SU-DHL-6 (cell line): Measurements from ENCODE around the gene CCDC8.

Experiments used
- H2AFZ ChIP-seq: fragments of 200-600 bp; sonication (generic); 2 replicates; pipeline ENCODE4 v1.6.1; 2014; ENCODE audit warnings: low read depth, mild to moderate bottlenecking, moderate library complexity, mixed read lengths, antibody characterized with exemption, low read length; ENCODE audit not compliant: severe bottlenecking
- H3F3A ChIP-seq: fragments of 200-600 bp; shearing (Covaris generic); 2 replicates; pipeline ENCODE4 v1.6.0; 2016; ENCODE audit warnings: antibody characterized with exemption, mild to moderate bottlenecking; ENCODE audit not compliant: insufficient read depth
- H3K27ac ChIP-seq: fragments of 200-600 bp; sonication (generic); 2 replicates; pipeline ENCODE4 v1.5.1; 2016; ENCODE audit warnings: low read depth, mild to moderate bottlenecking, low read length, moderate library complexity, mixed read lengths
- H3K27me3 ChIP-seq: fragments of 200-600 bp; sonication (generic), shearing (Covaris generic); 2 replicates; pipeline ENCODE4 v1.6.0; 2014; ENCODE audit warnings: mild to moderate bottlenecking, low read length
- H3K36me3 ChIP-seq: fragments of 200-600 bp; sonication (generic); 2 replicates; pipeline ENCODE4 v1.6.1; 2014; ENCODE audit warnings: mild to moderate bottlenecking, low read length, mixed read lengths
- H3K4me2 ChIP-seq: fragments of 300-600, 200-600 bp; shearing (Covaris generic), sonication (generic); 2 replicates; pipeline ENCODE4 v1.6.0; 2014; ENCODE audit warnings: low read length, low read depth, mild to moderate bottlenecking; ENCODE audit not compliant: poor library complexity, severe bottlenecking
- H3K4me3 ChIP-seq: fragments of 200-600 bp; sonication (generic); 2 replicates; pipeline ENCODE4 v1.5.1; 2014; ENCODE audit warnings: antibody characterized with exemption, low read length, mild to moderate bottlenecking, mixed read lengths; ENCODE audit not compliant: insufficient read depth, poor library complexity, severe bottlenecking
- H3K79me2 ChIP-seq: fragments of 200-600 bp; sonication (generic); 2 replicates; pipeline ENCODE4 v1.6.1; 2014; ENCODE audit warnings: mild to moderate bottlenecking, low read length, moderate library complexity; ENCODE audit not compliant: insufficient read depth
- H3K9ac ChIP-seq: fragments of 200-600 bp; sonication (generic); 2 replicates; pipeline ENCODE4 v1.7.0; 2014; ENCODE audit warnings: mild to moderate bottlenecking, low read length
- H3K9me2 ChIP-seq: fragments of 200-600 bp; sonication (generic); replicated peaks from 2 replicates; pipeline ENCODE4 v1.6.1; 2014; ENCODE audit warnings: low read length; ENCODE audit not compliant: insufficient read depth
- H3K9me3 ChIP-seq: fragments of 200-600 bp; sonication (generic); 2 replicates; pipeline ENCODE4 v1.6.1; 2014; ENCODE audit warnings: low read length, mixed read lengths; ENCODE audit not compliant: insufficient read depth
- H4K20me1 ChIP-seq: fragments of 200-600 bp; sonication (generic); 2 replicates; pipeline ENCODE4 v1.6.1; 2014; ENCODE audit warnings: low read depth, mild to moderate bottlenecking, antibody characterized with exemption, low read length, moderate library complexity, mixed read lengths
- CTCF ChIP-seq: fragments of 200-600 bp; sonication (generic); IDR thresholded peaks from one replicate; pipeline ENCODE4 v1.5.1; 2017; ENCODE audit warnings: antibody characterized with exemption, mild to moderate bottlenecking, low read length, moderate library complexity; ENCODE audit not compliant: insufficient read depth, poor library complexity, severe bottlenecking
- EZH2phosphoT487 ChIP-seq: fragments of 200-600 bp; sonication (generic), shearing (Covaris generic); conservative IDR thresholded peaks from 2 replicates; pipeline ENCODE4 v1.6.1; 2018; ENCODE audit warnings: mild to moderate bottlenecking, antibody characterized with exemption, low read length, moderate library complexity, mixed read lengths

Gene CCDC8

GRCh38 chr19:46427518-46428045, 14.2 kb upstream of the CCDC8 start:
- peak overlapping the region; percentile 47 for H3K4me2 ChIP-seq
- H3F3A ChIP-seq: peaks cover 19% of the 10 kb centered on the region
- H3K4me3 ChIP-seq: no peak overlapping the region
- no peak overlapping the region for H2AFZ ChIP-seq
- TF ChIP-seq EZH2phosphoT487 (no peak), CTCF (no peak)
- H3K9me3 ChIP-seq: no peaks in the 10 kb centered on the region
- no peak overlapping the region for H3K27ac ChIP-seq
- H3K36me3 ChIP-seq: no peaks in the 10 kb centered on the region
- H3K9me2 ChIP-seq: no peaks in the 10 kb centered on the region
- no peaks in the 10 kb centered on the region for H3K79me2 ChIP-seq
- no peaks in the 10 kb centered on the region for H3K27me3 ChIP-seq
- H4K20me1 ChIP-seq: no peaks in the 10 kb centered on the region
- H3K9ac ChIP-seq: no peak overlapping the region

- peak overlapping the region; percentile 70 for H2AFZ ChIP-seq
- peaks cover 12% of the 10 kb centered on the region for H3F3A ChIP-seq
- H3K36me3 ChIP-seq: no peaks in the 10 kb centered on the region
- H4K20me1 ChIP-seq: no peaks in the 10 kb centered on the region
- H3K27me3 ChIP-seq: no peaks in the 10 kb centered on the region
- H3K27ac ChIP-seq: peak overlapping the region; percentile 17; the same call in 1 of the 2 replicates
- TF ChIP-seq CTCF: no peak
- TF ChIP-seq EZH2phosphoT487: no peak
- H3K9me3 ChIP-seq: no peaks in the 10 kb centered on the region
- peak overlapping the region; percentile 47 for H3K4me2 ChIP-seq
- H3K79me2 ChIP-seq: no peaks in the 10 kb centered on the region
- H3K9ac ChIP-seq: peak overlapping the region; percentile 45
- H3K9me2 ChIP-seq: no peaks in the 10 kb centered on the region
- peak overlapping the region; percentile 21 for H3K4me3 ChIP-seq
These were observed 13.3 kb upstream of the CCDC8 start for GRCh38 chr19:46426506-46427162.

- H3K27ac ChIP-seq: no peak overlapping the region
- H3K9me2 ChIP-seq: no peaks in the 10 kb centered on the region
- no peaks in the 10 kb centered on the region for H3K9me3 ChIP-seq
- H3F3A ChIP-seq: peaks cover 9% of the 10 kb centered on the region; the same call in 1 of the 2 replicates
- peak overlapping the region; percentile 47 for H3K4me2 ChIP-seq
- H3K9ac ChIP-seq: peak overlapping the region; percentile 45
- TF ChIP-seq CTCF: no peak
- no peak for TF ChIP-seq EZH2phosphoT487
- peak overlapping the region; percentile 70 for H2AFZ ChIP-seq
- H3K36me3 ChIP-seq: no peaks in the 10 kb centered on the region
- H3K79me2 ChIP-seq: no peaks in the 10 kb centered on the region
- H3K4me3 ChIP-seq: no peak overlapping the region
- H4K20me1 ChIP-seq: no peaks in the 10 kb centered on the region
- H3K27me3 ChIP-seq: no peaks in the 10 kb centered on the region
These were observed 12.7 kb upstream of the CCDC8 start for GRCh38 chr19:46426035-46426505.
